Measurements from ENCODE around the gene SYNRG. TPM values are rescaled to one million over a fixed set of nuclear protein-coding genes. Genes with fewer than 3 reads are reported as not detected.

Gene SYNRG
- total and polyA plus RNA-seq, 4 donors: 5.0 to 43.5 (median 20.1) TPM

GRCh38 chr17:37562016-37562745 lies 47.0 kb downstream of the SYNRG start:
- H3K36me3 ChIP-seq (ENCODE audit: control insufficient read depth in 1 of 2, insufficient read depth in 2 of 2, low read length in 1 of 2): peaks cover 5 to 6% of the 10 kb centered on the region in 2 donors
- no peak for ATAC-seq (ENCODE audit: low FRiP score)

GRCh38 chr17:37558299-37558698 lies 50.9 kb downstream of the SYNRG start:
- Histone ChIP-seq H3K27ac (ENCODE audit: low read depth in 1 of 2, low read length in 2 of 2) (no peak overlapping the region), H3K4me3 (ENCODE audit: low read length in 2 of 2) (no peak overlapping the region), H3K9me3 (ENCODE audit: control insufficient read depth, low read length) (no peaks in the 10 kb centered on the region), H3K27me3 (ENCODE audit: control insufficient read depth in 1 of 2, insufficient read depth in 2 of 2, low read length in 1 of 2) (no peaks in the 10 kb centered on the region), H3K4me1 (ENCODE audit: control insufficient read depth in 1 of 2, insufficient read depth in 2 of 2, low read length in 2 of 2) (no peaks in the 10 kb centered on the region), H3K36me3 (ENCODE audit: control insufficient read depth in 1 of 2, insufficient read depth in 2 of 2, low read length in 1 of 2) (peaks cover 3 to 10% of the 10 kb centered on the region in 2 donors)
- intact Hi-C loops (cut with DNase I): no loop called here
- ATAC-seq (ENCODE audit: low FRiP score): no peak
- 88 to 92% methylated on average over 2 of the region's 2 CpGs for WGBS, 2 donors
- DNase-seq: no peak

More at GRCh38 chr17:37562016-37562745, 47.0 kb downstream of the SYNRG start:
- no peaks in the 10 kb centered on the region for H3K27me3 ChIP-seq (ENCODE audit: control insufficient read depth in 1 of 2, insufficient read depth in 2 of 2, low read length in 1 of 2)
- intact Hi-C loops (cut with DNase I): no loop called here
- H3K4me1 ChIP-seq (ENCODE audit: control insufficient read depth in 1 of 2, insufficient read depth in 2 of 2, low read length in 2 of 2): no peaks in the 10 kb centered on the region
- DNase-seq: no peak
- WGBS, 2 donors: 70 to 76% methylated on average over 5 of the region's 5 CpGs
- no peak overlapping the region for H3K27ac ChIP-seq (ENCODE audit: low read depth in 1 of 2, low read length in 2 of 2)
- H3K9me3 ChIP-seq (ENCODE audit: control insufficient read depth, low read length): no peaks in the 10 kb centered on the region
- no peak overlapping the region for H3K4me3 ChIP-seq (ENCODE audit: low read length in 2 of 2)

- Histone ChIP-seq H3K4me1 (ENCODE audit: control insufficient read depth in 1 of 2, insufficient read depth in 2 of 2, low read length in 2 of 2) (no peaks in the 10 kb centered on the region), H3K27me3 (ENCODE audit: control insufficient read depth in 1 of 2, insufficient read depth in 2 of 2, low read length in 1 of 2) (no peaks in the 10 kb centered on the region), H3K27ac (ENCODE audit: low read depth in 1 of 2, low read length in 2 of 2) (no peak overlapping the region), H3K36me3 (ENCODE audit: control insufficient read depth in 1 of 2, insufficient read depth in 2 of 2, low read length in 1 of 2) (peaks cover 6 to 11% of the 10 kb centered on the region in 2 donors), H3K9me3 (ENCODE audit: control insufficient read depth, low read length) (no peaks in the 10 kb centered on the region), H3K4me3 (ENCODE audit: low read length in 2 of 2) (no peak overlapping the region)
- 90 to 97% methylated on average over 2 of the region's 2 CpGs for WGBS, 2 donors
- no peak for DNase-seq
- no peak for ATAC-seq (ENCODE audit: low FRiP score)
- intact Hi-C loops (cut with DNase I): no loop called here
Measured at GRCh38 chr17:37557482-37557881, 51.7 kb downstream of the SYNRG start.

- WGBS, 2 donors: 98% methylated on average over 3 of the region's 3 CpGs
- ATAC-seq (ENCODE audit: low FRiP score) (no peak), DNase-seq (no peak)
- H3K36me3 ChIP-seq (ENCODE audit: control insufficient read depth in 1 of 2, insufficient read depth in 2 of 2, low read length in 1 of 2): peaks cover 6 to 11% of the 10 kb centered on the region in 2 donors
- no peaks in the 10 kb centered on the region for H3K9me3 ChIP-seq (ENCODE audit: control insufficient read depth, low read length)
- no peaks in the 10 kb centered on the region for H3K27me3 ChIP-seq (ENCODE audit: control insufficient read depth in 1 of 2, insufficient read depth in 2 of 2, low read length in 1 of 2)
- no peak overlapping the region for H3K4me3 ChIP-seq (ENCODE audit: low read length in 2 of 2)
- intact Hi-C loops (cut with DNase I): no loop called here
- H3K4me1 ChIP-seq (ENCODE audit: control insufficient read depth in 1 of 2, insufficient read depth in 2 of 2, low read length in 2 of 2): peaks cover 0 to 3% of the 10 kb centered on the region in 2 donors
- no peak overlapping the region for H3K27ac ChIP-seq (ENCODE audit: low read depth in 1 of 2, low read length in 2 of 2)
Measured at GRCh38 chr17:37555386-37555785, 53.8 kb downstream of the SYNRG start.

GRCh38 chr17:37553401-37553966 lies 55.7 kb downstream of the SYNRG start:
- intact Hi-C loops (cut with DNase I): no loop called here
- 85 to 87% methylated on average over 6 of the region's 6 CpGs for WGBS, 2 donors
- H3K36me3 ChIP-seq (ENCODE audit: control insufficient read depth in 1 of 2, insufficient read depth in 2 of 2, low read length in 1 of 2): peaks cover 6 to 11% of the 10 kb centered on the region in 2 donors

GRCh38 chr17:37551788-37552187 lies 57.4 kb downstream of the SYNRG start:
- no peaks in the 10 kb centered on the region for H3K27me3 ChIP-seq (ENCODE audit: control insufficient read depth in 1 of 2, insufficient read depth in 2 of 2, low read length in 1 of 2)
- DNase-seq (no peak), ATAC-seq (ENCODE audit: low FRiP score) (no peak)
- no peak overlapping the region for H3K27ac ChIP-seq (ENCODE audit: low read depth in 1 of 2, low read length in 2 of 2)
- intact Hi-C loops (cut with DNase I): no loop called here
- H3K9me3 ChIP-seq (ENCODE audit: control insufficient read depth, low read length): no peaks in the 10 kb centered on the region
- no peak overlapping the region for H3K4me3 ChIP-seq (ENCODE audit: low read length in 2 of 2)
- H3K36me3 ChIP-seq (ENCODE audit: control insufficient read depth in 1 of 2, insufficient read depth in 2 of 2, low read length in 1 of 2): peaks cover 4 to 6% of the 10 kb centered on the region in 2 donors
- H3K4me1 ChIP-seq (ENCODE audit: control insufficient read depth in 1 of 2, insufficient read depth in 2 of 2, low read length in 2 of 2): peaks cover 0 to 3% of the 10 kb centered on the region in 2 donors
- WGBS, 2 donors: 86 to 88% methylated on average over 3 of the region's 3 CpGs

More at GRCh38 chr17:37553401-37553966, 55.7 kb downstream of the SYNRG start:
- Histone ChIP-seq H3K4me1 (ENCODE audit: control insufficient read depth in 1 of 2, insufficient read depth in 2 of 2, low read length in 2 of 2) (peaks cover 0 to 3% of the 10 kb centered on the region in 2 donors), H3K9me3 (ENCODE audit: control insufficient read depth, low read length) (no peaks in the 10 kb centered on the region), H3K4me3 (ENCODE audit: low read length in 2 of 2) (no peak overlapping the region), H3K27ac (ENCODE audit: low read depth in 1 of 2, low read length in 2 of 2) (no peak overlapping the region), H3K27me3 (ENCODE audit: control insufficient read depth in 1 of 2, insufficient read depth in 2 of 2, low read length in 1 of 2) (no peaks in the 10 kb centered on the region)
- no peak for DNase-seq
- no peak for ATAC-seq (ENCODE audit: low FRiP score)

GRCh38 chr17:37547986-37548385 lies 61.2 kb downstream of the SYNRG start:
- no peak overlapping the region for H3K27ac ChIP-seq (ENCODE audit: low read depth in 1 of 2, low read length in 2 of 2)
- 3 to 7% methylated on average over 1 of the region's 1 CpG for WGBS, 2 donors
- DNase-seq (no peak), ATAC-seq (ENCODE audit: low FRiP score) (no peak)
- H3K36me3 ChIP-seq (ENCODE audit: control insufficient read depth in 1 of 2, insufficient read depth in 2 of 2, low read length in 1 of 2): peaks cover 0 to 1% of the 10 kb centered on the region in 2 donors
- intact Hi-C loops (cut with DNase I): no loop called here
- no peaks in the 10 kb centered on the region for H3K9me3 ChIP-seq (ENCODE audit: control insufficient read depth, low read length)
- no peak overlapping the region for H3K4me3 ChIP-seq (ENCODE audit: low read length in 2 of 2)
- H3K27me3 ChIP-seq (ENCODE audit: control insufficient read depth in 1 of 2, insufficient read depth in 2 of 2, low read length in 1 of 2): no peaks in the 10 kb centered on the region
- H3K4me1 ChIP-seq (ENCODE audit: control insufficient read depth in 1 of 2, insufficient read depth in 2 of 2, low read length in 2 of 2): peaks cover 0 to 3% of the 10 kb centered on the region in 2 donors

GRCh38 chr17:37546302-37546701 lies 62.9 kb downstream of the SYNRG start:
- ATAC-seq (ENCODE audit: low FRiP score): no peak
- H3K4me3 ChIP-seq (ENCODE audit: low read length in 2 of 2): no peak overlapping the region
- H3K27ac ChIP-seq (ENCODE audit: low read depth in 1 of 2, low read length in 2 of 2): no peak overlapping the region

GRCh38 chr17:37545486-37545885 lies 63.7 kb downstream of the SYNRG start:
- WGBS, 2 donors: 95 to 96% methylated on average over 2 of the region's 2 CpGs
- no peak for DNase-seq
- ATAC-seq (ENCODE audit: low FRiP score): no peak
- no peaks in the 10 kb centered on the region for H3K4me1 ChIP-seq (ENCODE audit: control insufficient read depth in 1 of 2, insufficient read depth in 2 of 2, low read length in 2 of 2)
- intact Hi-C loops (cut with DNase I): no loop called here
- no peaks in the 10 kb centered on the region for H3K9me3 ChIP-seq (ENCODE audit: control insufficient read depth, low read length)
- H3K27me3 ChIP-seq (ENCODE audit: control insufficient read depth in 1 of 2, insufficient read depth in 2 of 2, low read length in 1 of 2): no peaks in the 10 kb centered on the region
- H3K4me3 ChIP-seq (ENCODE audit: low read length in 2 of 2): no peak overlapping the region
- H3K36me3 ChIP-seq (ENCODE audit: control insufficient read depth in 1 of 2, insufficient read depth in 2 of 2, low read length in 1 of 2): no peaks in the 10 kb centered on the region
- H3K27ac ChIP-seq (ENCODE audit: low read depth in 1 of 2, low read length in 2 of 2): no peak overlapping the region

More at GRCh38 chr17:37546302-37546701, 62.9 kb downstream of the SYNRG start:
- Histone ChIP-seq H3K4me1 (ENCODE audit: control insufficient read depth in 1 of 2, insufficient read depth in 2 of 2, low read length in 2 of 2) (peaks cover 0 to 3% of the 10 kb centered on the region in 2 donors), H3K27me3 (ENCODE audit: control insufficient read depth in 1 of 2, insufficient read depth in 2 of 2, low read length in 1 of 2) (no peaks in the 10 kb centered on the region), H3K9me3 (ENCODE audit: control insufficient read depth, low read length) (no peaks in the 10 kb centered on the region), H3K36me3 (ENCODE audit: control insufficient read depth in 1 of 2, insufficient read depth in 2 of 2, low read length in 1 of 2) (no peaks in the 10 kb centered on the region)
- 27 to 34% methylated on average over 3 of the region's 3 CpGs for WGBS, 2 donors
- intact Hi-C loops (cut with DNase I): no loop called here
- no peak for DNase-seq

Measured in aorta (tissue), 5 donors.